A549 (cell line): ENCODE data around the gene ZNF101. TPM values are rescaled to one million over a fixed set of nuclear protein-coding genes. Genes with fewer than 3 reads are reported as not detected.

ENCODE experiments used
- ATAC-seq, 2 experiments: fragments of 200-7000 bp in 1 of 2; fragments of >200 bp in 1 of 2; cut with Nextera tagmentation in 1 of 2; cut with Tn5 transposase in 1 of 2; 3 replicates each; pipeline versions ENCODE4 v1.8.0 to v1.9.1; 2018 to 2020; ENCODE audit warnings: mild to moderate bottlenecking in 1 of 2, moderate library complexity in 1 of 2
- CTCF ChIA-PET: fragments of 300-600 bp; sonication (Branson Sonifier 250); formaldehyde crosslinking; extraction: SDS; loops from one replicate; lab custom pipeline; 2021; ENCODE audit warnings: antibody characterized with exemption, inconsistent platforms; lab: Yijun Ruan, JAX
- POLR2A ChIA-PET: fragments of 350-600 bp; formaldehyde crosslinking; extraction: SDS; loops from one replicate; lab custom pipeline; 2021; ENCODE audit warnings: antibody characterized with exemption, inconsistent platforms; lab: Yijun Ruan, JAX
- DNase-seq, 2 experiments: peaks; one replicate each; pipeline versions ENCODE4 v3.0.0 to v3.0.0-alpha.2; 2011 to 2016; ENCODE audit warnings: low read depth in 1 of 2, low spot score in 1 of 2
- FAIRE-seq: peaks from 2 replicates; lab custom pipeline; 2011; peaks lifted over from hg19 to GRCh38; lab: Jason Lieb, UNC
- H3K27ac ChIP-seq, 2 experiments: fragments of >200 bp; sonication (Bioruptor Twin); formaldehyde crosslinking; 3 replicates each; pipeline ENCODE4 v1.5.1; 2016 to 2017
- H3K4me1 ChIP-seq: fragments of >200 bp; sonication (Bioruptor Twin); formaldehyde crosslinking; 3 replicates; pipeline ENCODE4 v1.6.1; 2016
- H3K4me2 ChIP-seq: fragments of >200 bp; sonication (Bioruptor Twin); formaldehyde crosslinking; 3 replicates; pipeline ENCODE4 v1.6.1; 2016
- H3K4me3 ChIP-seq: fragments of >200 bp; sonication (Bioruptor Twin); formaldehyde crosslinking; 3 replicates; pipeline ENCODE4 v1.5.1; 2016
- H3K9me3 ChIP-seq: fragments of >200 bp; sonication (Bioruptor Twin); formaldehyde crosslinking; 3 replicates; pipeline ENCODE4 v1.6.1; 2016
- CEBPB ChIP-seq, 2 experiments: fragments of >200 bp in 1 of 2; sonication (Bioruptor Twin) in 1 of 2; formaldehyde crosslinking in 1 of 2; IDR thresholded peaks; 2 replicates each; pipeline ENCODE4 v1.6.1; 2012 to 2016
- CHD2 ChIP-seq: fragments of 150-350 bp; IDR thresholded peaks from 2 replicates; pipeline ENCODE4 v1.6.1; 2014; ENCODE audit warnings: low read length; ENCODE audit not compliant: partially characterized antibody
- EHF ChIP-seq: fragments of 250-450 bp; sonication (Bioruptor Pico); IDR thresholded peaks from 2 replicates; pipeline ENCODE4 v1.5.0; 2020; ENCODE audit warnings: mild to moderate bottlenecking
- ESRRA ChIP-seq: fragments of 150-350 bp; IDR thresholded peaks from 2 replicates; pipeline ENCODE4 v1.6.1; 2014; ENCODE audit warnings: mild to moderate bottlenecking, low read length, borderline replicate concordance
- FOSB ChIP-seq: fragments of 250-450 bp; sonication (Bioruptor Pico); IDR thresholded peaks from 2 replicates; pipeline ENCODE4 v1.5.0; 2020; ENCODE audit warnings: mild to moderate bottlenecking, moderate library complexity
- FOXS1 ChIP-seq: fragments of 250-450 bp; sonication (Bioruptor Pico); IDR thresholded peaks from 2 replicates; pipeline ENCODE4 v1.5.0; 2020; ENCODE audit warnings: mild to moderate bottlenecking, moderate library complexity
- GATA3 ChIP-seq: IDR thresholded peaks from 2 replicates; pipeline ENCODE4 v1.6.1; 2012; ENCODE audit warnings: borderline replicate concordance
- HEYL ChIP-seq: fragments of 250-450 bp; sonication (Bioruptor Pico); IDR thresholded peaks from 2 replicates; pipeline ENCODE4 v1.8.0; 2021; ENCODE audit warnings: mild to moderate bottlenecking, moderate library complexity
- JUN ChIP-seq, 2 experiments: fragments of >200 bp; sonication (Bioruptor Twin); formaldehyde crosslinking; IDR thresholded peaks; 2 replicates in 1 of 2; 3 replicates in 1 of 2; pipeline ENCODE4 v1.6.1; 2016 to 2017
- JUNB ChIP-seq: fragments of >200 bp; sonication (Bioruptor Twin); formaldehyde crosslinking; IDR thresholded peaks from 2 replicates; pipeline ENCODE4 v1.6.1; 2016
- KDM1A ChIP-seq: fragments of 200-600 bp; sonication (generic); IDR thresholded peaks from 2 replicates; pipeline ENCODE4 v1.6.1; 2016; ENCODE audit warnings: low read depth, mild to moderate bottlenecking
- KDM5A ChIP-seq: fragments of 200-600 bp; sonication (generic); IDR thresholded peaks from 2 replicates; pipeline ENCODE4 v1.6.1; 2016; ENCODE audit warnings: antibody characterized with exemption, mild to moderate bottlenecking
- MAFK ChIP-seq: fragments of 450-650 bp; IDR thresholded peaks from 2 replicates; pipeline ENCODE4 v1.6.1; 2014; ENCODE audit not compliant: partially characterized antibody
- NPAS2 ChIP-seq: fragments of 250-450 bp; sonication (Bioruptor Pico); IDR thresholded peaks from 2 replicates; pipeline ENCODE4 v1.8.0; 2022; ENCODE audit warnings: mild to moderate bottlenecking, moderate library complexity, borderline replicate concordance
- RAD21 ChIP-seq, 2 experiments: fragments of >200 bp in 1 of 2; sonication (Bioruptor Twin) in 1 of 2; formaldehyde crosslinking in 1 of 2; IDR thresholded peaks in 1 of 2; conservative IDR thresholded peaks in 1 of 2; 2 replicates in 1 of 2; 3 replicates in 1 of 2; pipeline ENCODE4 v1.6.1; 2012 to 2018; ENCODE audit warnings: inconsistent platforms in 1 of 2
- RFX5 ChIP-seq: fragments of 450-650 bp; IDR thresholded peaks from 2 replicates; pipeline ENCODE4 v1.7.1; 2014; ENCODE audit warnings: antibody characterized with exemption, mild to moderate bottlenecking, moderate library complexity
- RNF2 ChIP-seq: fragments of 200-600 bp; sonication (generic); IDR thresholded peaks from 2 replicates; pipeline ENCODE4 v1.6.1; 2016; ENCODE audit warnings: low read depth, mild to moderate bottlenecking, antibody characterized with exemption, moderate library complexity, borderline replicate concordance
- TFCP2L1 ChIP-seq: fragments of 250-450 bp; sonication (Bioruptor Pico); IDR thresholded peaks from 2 replicates; pipeline ENCODE4 v1.5.0; 2021; ENCODE audit warnings: mild to moderate bottlenecking
- ZC3H11A ChIP-seq: fragments of 450-650 bp; IDR thresholded peaks from 2 replicates; pipeline ENCODE4 v1.6.1; 2014; ENCODE audit warnings: antibody characterized with exemption, mild to moderate bottlenecking
- ZFP36 ChIP-seq: fragments of 450-650 bp; IDR thresholded peaks from 2 replicates; pipeline ENCODE4 v1.6.1; 2014; ENCODE audit warnings: borderline replicate concordance; ENCODE audit not compliant: partially characterized antibody
- ZNF302 ChIP-seq: fragments of 250-450 bp; sonication (Bioruptor Pico); IDR thresholded peaks from 2 replicates; pipeline ENCODE4 v1.9.0; 2021; ENCODE audit warnings: inconsistent platforms, mild to moderate bottlenecking, moderate library complexity
- ZSCAN20 ChIP-seq: fragments of 250-450 bp; sonication (Bioruptor Pico); IDR thresholded peaks from 2 replicates; pipeline ENCODE4 v1.8.0; 2022; ENCODE audit warnings: mild to moderate bottlenecking, moderate library complexity
- WGBS: methylation state at CpG from one replicate; pipeline ENCODE4 v1.1.6; 2017; ENCODE audit errors: missing lambda C conversion rate; 5-methylcytosine and 5-hydroxymethylcytosine counted together
- polyA plus RNA-seq, 4 experiments: library from polyadenylated mRNA; depleted of rRNA in 3 of 4; stranded (reverse); fragments of >200 nt; fragmentation: RNase III in 1 of 4; extraction: RNeasy Plus Mini Kit Qiagen cat#74134 plus additional on column Dnase treatment in 1 of 4; gene quantifications; 2 replicates in 3 of 4; 3 replicates in 1 of 4; pipeline ENCODE4 v1.2.3, GENCODE V29; 2011 to 2017
- TF ChIP-seq, protein P1 (sequence below): IDR thresholded peaks from 2 replicates; pipeline ENCODE4 v1.6.1; 2012
- TF ChIP-seq, protein P2 (sequence below): fragments of >200 bp; sonication (Bioruptor Twin); formaldehyde crosslinking; IDR thresholded peaks from 3 replicates; pipeline ENCODE4 v1.6.1; 2016
- TF ChIP-seq, protein P3 (sequence below): IDR thresholded peaks from 2 replicates; pipeline ENCODE4 v1.6.1; 2012; ENCODE audit warnings: low read depth, borderline replicate concordance
- TF ChIP-seq, protein P4 (sequence below): fragments of 250-450 bp; sonication (Bioruptor Pico); IDR thresholded peaks from 2 replicates; pipeline ENCODE4 v1.5.0; 2020; ENCODE audit warnings: low read depth, mild to moderate bottlenecking, moderate library complexity
- TF ChIP-seq, protein P5 (sequence below): fragments of >200 bp; sonication (Bioruptor Twin); formaldehyde crosslinking; IDR thresholded peaks from 2 replicates; pipeline ENCODE4 v1.6.1; 2016

The ZNF101 gene
- polyA plus RNA-seq, 2 of the 4 experiments (the other 2 are of a cell fraction) = 4.9 to 7.4 TPM

DNA sequence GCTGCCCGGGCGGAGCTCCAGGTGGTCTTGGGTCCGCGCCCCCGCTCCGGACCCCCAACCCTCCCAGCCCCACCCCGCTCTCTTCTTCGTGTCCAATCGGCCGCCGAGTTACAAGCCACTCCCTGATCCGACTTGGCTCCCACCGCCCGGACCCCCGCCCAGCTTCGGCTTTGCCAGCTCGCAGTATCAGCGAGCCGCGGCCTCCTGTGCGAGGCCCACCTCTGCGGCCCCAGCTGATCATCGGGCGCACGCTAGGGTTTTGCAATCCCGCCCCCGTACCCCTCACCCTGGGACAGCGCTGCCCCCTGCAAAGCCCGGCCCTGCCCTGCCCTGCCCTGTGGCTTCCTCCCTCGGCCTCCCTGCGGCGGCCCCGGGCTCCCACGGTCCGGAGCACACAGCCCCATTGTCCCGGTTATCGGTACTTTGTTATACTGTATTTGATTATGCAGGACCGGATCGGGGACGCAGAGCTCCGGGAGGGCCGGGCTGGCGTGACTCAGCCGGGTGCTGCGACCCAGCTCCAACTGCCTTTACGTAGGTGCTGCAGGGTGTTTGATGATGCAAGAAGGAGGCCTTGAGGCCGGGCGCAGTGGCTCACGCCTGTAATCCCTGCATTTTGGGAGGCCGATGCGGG is 40.0 kb upstream of the ZNF101 start:
- H3K4me3 ChIP-seq = peak overlapping the region; percentile 49
- CTCF ChIA-PET = interaction anchor here (1.3 kb wide), 1 partner anchor 15 kb away, joined by 7 read pairs; the partner anchor contains the start of gene GMIP
- TF ChIP-seq, protein P1, sequence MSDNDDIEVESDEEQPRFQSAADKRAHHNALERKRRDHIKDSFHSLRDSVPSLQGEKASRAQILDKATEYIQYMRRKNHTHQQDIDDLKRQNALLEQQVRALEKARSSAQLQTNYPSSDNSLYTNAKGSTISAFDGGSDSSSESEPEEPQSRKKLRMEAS = no peak
- TF ChIP-seq ZNF302 (no peak), ZSCAN20 (CRISPR knock-in tag) (no peak), CHD2 (no peak), JUN (IDR thresholded peaks at IDR 0.05) (no peak), ZFP36 (no peak), HEYL (CRISPR knock-in tag) (no peak), CEBPB (IDR thresholded peaks at IDR 0.05) (no peak), FOSB (CRISPR knock-in tag) (no peak)
- TF ChIP-seq, protein P2, sequence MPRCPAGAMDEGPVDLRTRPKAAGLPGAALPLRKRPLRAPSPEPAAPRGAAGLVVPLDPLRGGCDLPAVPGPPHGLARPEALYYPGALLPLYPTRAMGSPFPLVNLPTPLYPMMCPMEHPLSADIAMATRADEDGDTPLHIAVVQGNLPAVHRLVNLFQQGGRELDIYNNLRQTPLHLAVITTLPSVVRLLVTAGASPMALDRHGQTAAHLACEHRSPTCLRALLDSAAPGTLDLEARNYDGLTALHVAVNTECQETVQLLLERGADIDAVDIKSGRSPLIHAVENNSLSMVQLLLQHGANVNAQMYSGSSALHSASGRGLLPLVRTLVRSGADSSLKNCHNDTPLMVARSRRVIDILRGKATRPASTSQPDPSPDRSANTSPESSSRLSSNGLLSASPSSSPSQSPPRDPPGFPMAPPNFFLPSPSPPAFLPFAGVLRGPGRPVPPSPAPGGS = no peak
- TF ChIP-seq, all 56 proteins: peak for 0
- peak overlapping the region; percentile 83 for H3K4me2 ChIP-seq
- peak overlapping the region; percentile 47 to 79 for H3K27ac ChIP-seq
- POLR2A ChIA-PET = no interaction called here
- peak in 1 of 2 experiments; percentile 25 for DNase-seq
- ATAC-seq = peak in 1 of 2 experiments; percentile 45; a peak in 3 of 6 replicates
- H3K4me1 ChIP-seq = no peaks in the 10 kb centered on the region
- H3K9me3 ChIP-seq = no peaks in the 10 kb centered on the region
- 88% methylated on average over 5 of the region's 51 CpGs for WGBS
- no peak for FAIRE-seq

DNA sequence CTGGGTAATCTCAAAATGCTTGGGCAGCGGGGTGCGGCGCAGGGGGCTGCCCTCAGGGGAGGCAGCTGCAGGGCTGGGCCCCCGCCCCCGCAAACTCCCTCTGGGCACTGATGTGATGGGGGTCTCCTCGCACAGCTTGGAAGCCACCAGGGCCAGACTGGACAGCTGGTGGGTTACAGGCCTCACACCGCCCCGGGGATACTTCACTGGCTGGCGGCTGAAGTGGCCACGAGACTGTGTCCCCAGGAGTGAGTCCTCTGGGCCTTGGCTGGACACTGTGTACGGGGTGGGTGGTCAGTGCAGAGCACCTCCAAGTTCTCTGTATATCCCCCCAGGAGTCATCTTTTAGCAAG is 38.6 kb upstream of the ZNF101 start:
- Histone ChIP-seq H3K4me3 (no peak overlapping the region), H3K4me1 (no peaks in the 10 kb centered on the region), H3K9me3 (no peaks in the 10 kb centered on the region), H3K27ac (no peak overlapping the region), H3K4me2 (no peak overlapping the region)
- no peak for TF ChIP-seq ZFP36
- TF ChIP-seq, protein P1 = no peak
- TF ChIP-seq, protein P3, sequence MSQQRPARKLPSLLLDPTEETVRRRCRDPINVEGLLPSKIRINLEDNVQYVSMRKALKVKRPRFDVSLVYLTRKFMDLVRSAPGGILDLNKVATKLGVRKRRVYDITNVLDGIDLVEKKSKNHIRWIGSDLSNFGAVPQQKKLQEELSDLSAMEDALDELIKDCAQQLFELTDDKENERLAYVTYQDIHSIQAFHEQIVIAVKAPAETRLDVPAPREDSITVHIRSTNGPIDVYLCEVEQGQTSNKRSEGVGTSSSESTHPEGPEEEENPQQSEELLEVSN = no peak
- no peak for TF ChIP-seq GATA3
- TF ChIP-seq NPAS2 (CRISPR knock-in tag) = no peak
- TF ChIP-seq CHD2 = no peak
- POLR2A ChIA-PET = no interaction called here
- CTCF ChIA-PET = no interaction called here
- FAIRE-seq = no peak
- 100% methylated on average over 1 of the region's 11 CpGs for WGBS
- DNase-seq = no peak
- ATAC-seq = no peak

DNA sequence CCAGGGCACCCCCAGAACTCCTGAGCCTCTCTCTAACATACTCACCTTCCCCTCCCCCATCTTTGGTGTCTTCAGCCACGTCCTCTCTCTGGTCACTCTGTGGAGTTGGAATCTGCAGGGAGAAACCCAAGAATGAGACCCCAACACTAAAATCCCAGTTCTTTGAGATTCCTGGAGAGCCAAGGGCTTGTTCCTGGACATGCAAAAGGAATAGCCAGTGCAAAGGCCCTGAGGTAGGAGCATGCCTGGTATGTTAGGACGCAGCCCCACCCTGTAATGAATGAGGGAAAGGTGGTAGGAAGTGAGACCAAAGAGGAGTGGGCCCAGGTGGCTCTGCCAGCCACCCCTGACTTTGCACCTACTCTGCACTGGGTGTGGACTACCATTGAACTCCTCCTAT is 38.2 kb upstream of the ZNF101 start:
- no peaks in the 10 kb centered on the region for H3K4me1 ChIP-seq
- DNase-seq (no peak), ATAC-seq (no peak), FAIRE-seq (no peak)
- no peak overlapping the region for H3K27ac ChIP-seq
- H3K4me2 ChIP-seq = no peak overlapping the region
- TF ChIP-seq KDM5A = no peak
- TF ChIP-seq KDM1A = peak; percentile 11; the same call in 1 of the 2 replicates
- CTCF ChIA-PET = interaction anchor here (1.1 kb wide), 1 partner anchor 98 kb away, joined by 5 read pairs; no protein-coding TSS in a partner anchor
- no peaks in the 10 kb centered on the region for H3K9me3 ChIP-seq
- no peak overlapping the region for H3K4me3 ChIP-seq
- 100% methylated on average over 2 of the region's 2 CpGs for WGBS
- POLR2A ChIA-PET = no interaction called here

DNA sequence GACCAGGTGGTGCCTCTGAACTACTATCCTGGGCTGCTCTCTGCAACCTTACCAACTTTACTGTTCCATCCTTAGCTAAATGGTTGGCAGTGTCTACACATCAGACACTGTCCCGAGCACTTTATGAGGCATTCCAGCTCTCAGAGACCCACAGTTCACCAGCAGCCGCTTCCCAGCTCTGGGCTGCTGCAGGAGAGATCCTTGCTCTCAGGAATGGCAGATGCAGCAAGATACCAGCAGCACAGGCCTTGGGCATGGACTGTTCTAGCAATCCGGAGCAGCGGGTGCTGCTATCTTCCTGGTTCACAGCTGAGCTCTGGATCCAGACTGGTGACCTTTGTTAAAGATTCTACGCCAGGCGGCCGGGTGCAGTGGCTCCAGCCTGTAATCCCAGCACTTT is 37.3 kb upstream of the ZNF101 start:
- ChIA-PET CTCF (interaction anchor here (1.1 kb wide), 1 partner anchor 99 kb away, joined by 5 read pairs; no protein-coding TSS in a partner anchor), POLR2A (no interaction called here)
- Histone ChIP-seq H3K4me2 (no peak overlapping the region), H3K9me3 (no peaks in the 10 kb centered on the region), H3K4me3 (no peak overlapping the region), H3K4me1 (no peaks in the 10 kb centered on the region), H3K27ac (no peak overlapping the region)
- ATAC-seq = no peak
- no peak for DNase-seq
- no peak for FAIRE-seq
- WGBS = 100% methylated on average over 3 of the region's 7 CpGs
- TF ChIP-seq FOXS1 (CRISPR knock-in tag) = no peak
- TF ChIP-seq EHF = no peak
- TF ChIP-seq HEYL (CRISPR knock-in tag) = no peak
- no peak for TF ChIP-seq RNF2
- TF ChIP-seq RAD21 (conservative IDR thresholded peaks at IDR 0.05 in 1 of 2, IDR thresholded peaks at IDR 0.05 in 1 of 2) = no peak
- TF ChIP-seq RFX5 = no peak
- TF ChIP-seq ZC3H11A = no peak
- TF ChIP-seq TFCP2L1 (CRISPR knock-in tag) = no peak
- no peak for TF ChIP-seq ESRRA
- TF ChIP-seq, protein P4, sequence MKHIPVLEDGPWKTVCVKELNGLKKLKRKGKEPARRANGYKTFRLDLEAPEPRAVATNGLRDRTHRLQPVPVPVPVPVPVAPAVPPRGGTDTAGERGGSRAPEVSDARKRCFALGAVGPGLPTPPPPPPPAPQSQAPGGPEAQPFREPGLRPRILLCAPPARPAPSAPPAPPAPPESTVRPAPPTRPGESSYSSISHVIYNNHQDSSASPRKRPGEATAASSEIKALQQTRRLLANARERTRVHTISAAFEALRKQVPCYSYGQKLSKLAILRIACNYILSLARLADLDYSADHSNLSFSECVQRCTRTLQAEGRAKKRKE (CRISPR knock-in tag) = no peak
- TF ChIP-seq JUNB = no peak
- TF ChIP-seq MAFK = no peak
- TF ChIP-seq, protein P5, sequence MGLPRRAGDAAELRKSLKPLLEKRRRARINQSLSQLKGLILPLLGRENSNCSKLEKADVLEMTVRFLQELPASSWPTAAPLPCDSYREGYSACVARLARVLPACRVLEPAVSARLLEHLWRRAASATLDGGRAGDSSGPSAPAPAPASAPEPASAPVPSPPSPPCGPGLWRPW = no peak
- no peak for TF ChIP-seq NPAS2 (CRISPR knock-in tag)
